ENCODE data around the gene RAB22A.

- TF ChIP-seq POLR2AphosphoS5 (IDR thresholded peaks at IDR 0.05) = no peak
- no peak for TF ChIP-seq CTCF (IDR thresholded peaks at IDR 0.05)
Measured at GRCh38 chr20:58360936-58361335, 51.4 kb downstream of the RAB22A start.

Measured in sigmoid colon (tissue), 4 donors.